Fibroblast of lung (primary cell): Measurements from ENCODE around the gene WDTC1. TPM values are rescaled to one million over a fixed set of nuclear protein-coding genes. Genes with fewer than 3 reads are reported as not detected.

ENCODE experiments used
- DNase-seq, 2 donors: peaks; one replicate each; pipeline versions ENCODE4 v3.0.0 to v3.0.0-alpha.2; 2010; ENCODE audit warnings: low read depth in 2 of 2
- H2AFZ ChIP-seq: 2 replicates; pipeline ENCODE4 v1.5.1; 2012; ENCODE audit warnings: low read length, control low read depth, inconsistent platforms
- H3K27ac ChIP-seq: 2 replicates; pipeline ENCODE4 v1.5.1; 2011; ENCODE audit warnings: low read length, control low read depth; ENCODE audit not compliant: insufficient read depth
- H3K27me3 ChIP-seq: 2 replicates; pipeline ENCODE4 v1.5.1; 2011; ENCODE audit warnings: mild to moderate bottlenecking, low read length; ENCODE audit not compliant: control insufficient read depth, insufficient read depth
- H3K36me3 ChIP-seq: 2 replicates; pipeline ENCODE4 v1.5.1; 2011; ENCODE audit warnings: low read length; ENCODE audit not compliant: control insufficient read depth, insufficient read depth
- H3K4me1 ChIP-seq: 2 replicates; pipeline ENCODE4 v1.5.1; 2011; ENCODE audit warnings: low read length; ENCODE audit not compliant: control insufficient read depth, insufficient read depth; ENCODE audit errors: extremely low read depth
- H3K4me2 ChIP-seq: 2 replicates; pipeline ENCODE4 v1.5.1; 2011; ENCODE audit warnings: low read length, control low read depth; ENCODE audit not compliant: insufficient read depth; ENCODE audit errors: extremely low read depth
- H3K4me3 ChIP-seq, 4 experiments: fragments of 200-600 bp in 1 of 4; sonication (generic) in 1 of 4; replicated peaks in 1 of 4; 2 replicates each; pipeline ENCODE4 v1.5.1; 2011 to 2016; ENCODE audit warnings: low read length in 4 of 4, low read depth in 3 of 4, mild to moderate bottlenecking in 3 of 4, control low read depth in 2 of 4, inconsistent platforms in 1 of 4, mixed read lengths in 1 of 4; ENCODE audit not compliant: insufficient read depth in 1 of 4; ENCODE audit errors: control extremely low read depth in 1 of 4
- H3K79me2 ChIP-seq: 2 replicates; pipeline ENCODE4 v1.5.1; 2012; ENCODE audit warnings: mild to moderate bottlenecking, low read length, inconsistent platforms; ENCODE audit not compliant: control insufficient read depth, insufficient read depth
- H3K9ac ChIP-seq: 2 replicates; pipeline ENCODE4 v1.5.1; 2011; ENCODE audit warnings: mild to moderate bottlenecking, low read length, control low read depth; ENCODE audit not compliant: insufficient read depth
- H3K9me3 ChIP-seq: 2 replicates; pipeline ENCODE4 v1.5.1; 2012; ENCODE audit warnings: low read depth, low read length; ENCODE audit not compliant: control insufficient read depth, insufficient read depth
- H4K20me1 ChIP-seq: 2 replicates; pipeline ENCODE4 v1.5.1; 2011; ENCODE audit warnings: low read length; ENCODE audit not compliant: control insufficient read depth, insufficient read depth; ENCODE audit errors: extremely low read depth
- CTCF ChIP-seq, 2 donors: IDR thresholded peaks in 1 of 2; conservative IDR thresholded peaks in 1 of 2; 1 replicate in 1 of 2; 2 replicates in 1 of 2; pipeline ENCODE4 v1.5.1; 2011 to 2012; ENCODE audit warnings: low read length in 2 of 2, control low read depth in 1 of 2, inconsistent platforms in 1 of 2, low read depth in 1 of 2, mild to moderate bottlenecking in 1 of 2
- EZH2 ChIP-seq: IDR thresholded peaks from 2 replicates; pipeline ENCODE4 v1.5.1; 2012; ENCODE audit warnings: low read length, control low read depth, mild to moderate bottlenecking; ENCODE audit errors: missing control alignments
- polyA plus RNA-seq, 2 donors: library from polyadenylated mRNA; depleted of rRNA in 1 of 2; stranded (reverse) in 1 of 2; unstranded in 1 of 2; fragments of >200 nt; gene quantifications; 2 replicates each; pipeline ENCODE4 v1.2.1, GENCODE V29; 2011 to 2012; ENCODE audit warnings: missing spikeins in 1 of 2
- total RNA-seq: library from RNA; depleted of rRNA; stranded (reverse); fragments of >200 nt; gene quantifications from 2 replicates; pipeline ENCODE4 v1.2.1, GENCODE V29; 2014

Gene WDTC1
- total and polyA plus RNA-seq, 2 donors (not counting 1 experiment from before 2014, with no cell fraction given): 10.7 to 23.3 TPM

DNA sequence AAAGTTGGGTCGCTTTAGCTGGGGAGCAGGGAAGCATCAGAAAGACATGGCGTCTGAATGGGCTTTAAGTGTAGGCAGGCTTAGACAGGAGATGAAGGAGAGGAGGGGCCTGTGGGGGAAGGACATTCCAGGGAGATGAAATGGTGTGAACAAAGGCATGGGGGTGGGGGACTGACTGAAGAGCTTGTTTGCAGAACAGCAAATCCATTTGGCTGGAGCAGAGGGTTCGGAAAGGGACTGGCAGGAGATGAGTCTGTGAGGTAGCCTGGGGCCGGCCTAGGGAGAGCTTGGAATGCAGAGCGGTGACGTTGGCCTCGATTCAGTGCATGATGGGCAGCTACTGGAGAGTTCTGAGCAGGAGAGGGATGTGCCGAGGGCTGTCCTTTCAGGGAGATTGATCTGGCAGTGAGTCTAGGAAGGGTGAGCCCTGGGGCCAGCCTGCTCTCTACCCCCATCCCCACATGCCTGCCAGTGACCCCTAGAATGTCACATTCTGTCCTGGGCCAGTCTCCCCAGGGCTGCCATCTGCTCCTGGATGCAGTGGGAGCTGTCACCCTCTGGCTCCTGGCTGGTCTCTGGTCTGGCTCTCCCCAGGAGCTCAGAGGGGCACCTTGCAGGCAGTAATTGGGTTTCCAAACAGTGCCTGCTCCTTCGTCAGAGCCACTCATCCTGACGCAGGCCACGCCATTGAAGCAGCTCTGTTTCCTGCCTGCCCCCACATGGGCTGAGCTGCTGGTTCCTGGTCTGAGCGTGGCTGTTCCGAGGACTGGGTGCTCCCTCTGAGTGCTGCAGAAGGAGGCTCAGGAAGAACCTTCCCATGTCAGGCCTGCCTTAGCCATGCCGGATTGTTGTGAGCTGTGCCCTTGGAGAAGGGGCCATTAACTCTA is 65.2 kb downstream of the WDTC1 start:
- no peaks in the 10 kb centered on the region for H3K79me2 ChIP-seq
- no peaks in the 10 kb centered on the region for H3K9me3 ChIP-seq
- H3K27ac ChIP-seq: peak overlapping the region; percentile 92
- peaks cover 4% of the 10 kb centered on the region for H3K36me3 ChIP-seq
- TF ChIP-seq CTCF (conservative IDR thresholded peaks at IDR 0.05 in 1 of 2, IDR thresholded peaks at IDR 0.05 in 1 of 2; ENCODE audit: low read depth in 1 of 2, low read length in 2 of 2) (no peak), EZH2 (no peak)
- H3K9ac ChIP-seq: peak overlapping the region; percentile 51
- H3K4me1 ChIP-seq: peaks cover 31% of the 10 kb centered on the region
- H3K4me2 ChIP-seq: peak overlapping the region; percentile 48
- H3K4me3 ChIP-seq: no peak overlapping the region
- no peaks in the 10 kb centered on the region for H3K27me3 ChIP-seq
- H2AFZ ChIP-seq: no peak overlapping the region
- peak; percentile 96 to 99 for DNase-seq
- H4K20me1 ChIP-seq: no peaks in the 10 kb centered on the region

- Histone ChIP-seq H3K27me3 (no peaks in the 10 kb centered on the region), H3K36me3 (peaks cover 4% of the 10 kb centered on the region), H3K9me3 (no peaks in the 10 kb centered on the region), H3K4me3 (no peak overlapping the region), H2AFZ (no peak overlapping the region), H3K9ac (peak overlapping the region; percentile 32), H3K4me2 (peak overlapping the region; percentile 66), H3K27ac (peak overlapping the region; percentile 92), H3K79me2 (no peaks in the 10 kb centered on the region), H4K20me1 (no peaks in the 10 kb centered on the region), H3K4me1 (peaks cover 31% of the 10 kb centered on the region)
- TF ChIP-seq CTCF (conservative IDR thresholded peaks at IDR 0.05 in 1 of 2, IDR thresholded peaks at IDR 0.05 in 1 of 2; ENCODE audit: low read depth in 1 of 2, low read length in 2 of 2): peak; percentile 89 to 99
- no peak for TF ChIP-seq EZH2
- DNase-seq: peak; percentile 92 to 94
Observed at GRCh38 chr1:27300341-27301051, 66.1 kb downstream of the WDTC1 start.

- Histone ChIP-seq H3K79me2 (no peaks in the 10 kb centered on the region), H3K9ac (peak overlapping the region; percentile 21), H3K4me3 (no peak overlapping the region), H4K20me1 (no peaks in the 10 kb centered on the region), H3K27ac (peak overlapping the region; percentile 92), H3K9me3 (no peaks in the 10 kb centered on the region), H3K27me3 (no peaks in the 10 kb centered on the region), H3K4me1 (peaks cover 31% of the 10 kb centered on the region), H2AFZ (peak overlapping the region; percentile 70), H3K36me3 (peaks cover 4% of the 10 kb centered on the region), H3K4me2 (no peak overlapping the region)
- no peak for DNase-seq
- TF ChIP-seq CTCF (conservative IDR thresholded peaks at IDR 0.05 in 1 of 2, IDR thresholded peaks at IDR 0.05 in 1 of 2; ENCODE audit: low read depth in 1 of 2, low read length in 2 of 2): no peak
- no peak for TF ChIP-seq EZH2
Observed at GRCh38 chr1:27301052-27301422, 66.6 kb downstream of the WDTC1 start.
